ENCODE results near the gene AIFM2.
"Not testable (repeated sequence)": the region's sequence is repeated elsewhere in the genome, so short reads cannot be mapped to it uniquely, and the experiment has no call there.

AIFM2 gene

DNA sequence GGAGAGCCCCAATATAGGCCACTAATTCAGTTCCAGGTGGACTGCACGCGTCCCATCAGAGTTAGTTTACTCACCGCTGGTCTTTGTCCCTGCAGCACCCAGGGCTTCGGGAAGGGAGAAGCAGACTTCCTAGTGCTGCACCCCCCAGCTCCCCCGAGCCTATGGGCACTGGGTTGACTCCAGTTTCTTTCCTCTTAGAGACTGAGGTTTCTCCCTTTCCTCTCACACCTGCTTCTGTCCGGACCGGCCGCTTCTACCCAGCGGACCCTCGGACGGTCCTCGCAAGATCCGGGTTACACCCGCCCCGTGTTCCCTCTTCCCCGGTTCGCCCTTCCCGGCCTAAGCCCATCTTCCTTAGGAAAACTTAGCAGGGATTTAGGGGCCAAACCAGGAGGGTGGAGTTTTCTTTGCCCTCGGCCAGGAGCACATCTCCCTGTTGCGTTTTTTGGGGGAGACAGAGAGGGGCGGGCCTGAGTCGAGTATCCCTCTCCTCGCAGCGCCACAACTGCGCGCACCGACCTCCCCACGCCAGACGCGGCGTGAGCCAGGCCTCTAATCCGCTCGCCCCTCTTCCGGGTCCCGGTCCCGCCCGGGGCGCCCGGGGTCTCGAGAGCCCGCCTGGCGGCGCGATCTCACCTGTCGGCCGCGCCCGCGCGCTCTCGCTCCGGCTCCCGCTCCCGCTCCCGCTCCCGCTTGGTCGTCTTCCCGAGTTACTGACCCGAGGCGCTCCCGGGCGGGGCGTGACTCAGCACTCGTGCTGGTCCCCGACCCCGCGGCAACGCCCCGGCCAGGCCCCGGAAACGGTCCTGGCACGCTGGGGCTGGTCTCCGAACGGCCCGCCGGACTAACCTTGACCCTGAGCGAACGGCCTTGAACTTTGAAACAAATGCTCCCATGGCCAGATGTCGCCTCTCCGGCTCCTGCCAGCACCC is at the start of gene AIFM2:
AIFM2 (minus strand) TSS at position 728 of the 932 bp plus-strand sequence. CDS start 8,741 bp downstream, outside the sequence.
- DNase-seq: peak; percentile 36 to 49

DNA sequence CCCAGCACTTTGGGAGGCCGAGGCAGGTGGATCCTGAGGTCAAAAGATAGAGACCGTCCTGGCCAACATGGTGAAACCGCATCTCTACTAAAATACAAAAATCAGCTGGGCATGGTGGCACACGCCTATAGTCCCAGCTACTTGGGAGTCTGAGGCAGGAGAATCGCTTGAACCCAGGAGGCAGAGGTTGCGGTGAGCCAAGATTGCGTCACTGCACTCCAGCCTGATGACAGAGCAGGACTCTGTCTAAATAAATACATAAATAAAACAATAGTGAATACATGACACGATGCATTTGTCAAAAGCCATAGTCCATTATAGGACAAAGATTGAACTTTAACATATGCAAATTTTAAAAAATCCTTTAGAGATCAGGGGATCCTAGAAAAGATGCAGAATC is 46.6 kb upstream of the AIFM2 start:
- not testable (repeated sequence) for DNase-seq

DNA sequence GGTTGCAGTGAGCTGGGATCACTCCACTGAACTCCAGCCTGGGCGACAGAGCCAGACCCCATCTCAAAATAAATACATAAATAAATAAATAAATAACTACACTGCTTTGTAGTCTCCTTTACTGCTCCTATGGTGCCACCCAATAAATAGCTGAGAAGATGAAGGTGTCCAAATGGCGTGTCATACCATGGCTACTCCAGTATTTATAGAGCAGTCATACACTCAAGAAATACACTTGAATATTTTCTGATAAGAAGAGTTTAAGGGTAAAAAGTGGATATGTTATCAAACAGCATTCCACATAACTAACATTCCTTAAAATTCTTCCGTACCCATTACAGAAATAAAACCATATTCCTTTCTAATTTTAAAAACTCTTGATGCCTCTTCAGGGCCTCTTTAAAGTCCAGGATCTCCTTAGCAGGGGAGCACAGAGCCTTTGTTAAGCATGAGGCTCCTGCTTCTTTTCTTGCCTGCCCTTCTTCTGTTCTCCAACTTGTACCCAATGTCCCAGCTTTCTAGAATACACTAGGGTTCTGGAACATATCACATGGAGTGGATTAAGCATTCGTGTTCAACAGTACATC is 45.6 kb upstream of the AIFM2 start:
- no peak for DNase-seq

DNA sequence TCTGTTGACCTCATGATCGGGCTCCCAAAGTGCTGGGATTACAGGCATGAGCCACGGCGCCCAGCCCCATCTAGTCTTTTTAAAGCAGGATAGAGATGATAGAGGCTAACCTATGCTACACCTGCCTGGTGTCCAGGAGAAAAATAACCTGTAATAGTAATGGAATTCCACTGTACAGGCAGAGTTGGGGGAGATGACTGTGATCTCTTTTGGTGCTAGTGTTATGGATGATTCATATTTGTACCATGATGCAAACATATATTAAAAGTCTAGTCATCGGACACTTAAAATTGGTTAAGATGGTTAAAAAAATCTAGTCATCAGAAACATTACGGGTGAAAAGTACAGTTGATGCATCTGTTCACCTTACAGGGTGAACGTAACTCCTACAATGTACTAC is 43.8 kb upstream of the AIFM2 start:
- no peak for DNase-seq

DNA sequence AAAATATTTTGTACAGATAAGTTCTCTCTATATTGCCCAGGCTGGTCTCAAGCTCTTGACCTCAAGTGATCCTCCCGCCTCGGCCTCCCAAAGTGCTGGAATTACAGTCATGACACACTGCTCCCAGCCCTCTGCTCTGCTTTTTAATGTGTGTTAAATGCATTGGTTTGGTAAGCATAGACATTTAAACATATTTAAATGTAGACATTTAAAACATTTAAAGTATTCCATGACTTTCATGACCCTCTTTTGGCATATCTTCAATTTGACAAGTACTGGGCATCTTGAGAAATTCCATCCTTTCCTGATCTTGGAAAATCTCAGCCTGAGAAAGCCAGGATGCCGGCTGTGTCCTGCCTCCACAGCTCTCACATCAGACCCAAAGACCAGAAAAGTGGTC is 42.9 kb upstream of the AIFM2 start:
- DNase-seq: no peak

DNA sequence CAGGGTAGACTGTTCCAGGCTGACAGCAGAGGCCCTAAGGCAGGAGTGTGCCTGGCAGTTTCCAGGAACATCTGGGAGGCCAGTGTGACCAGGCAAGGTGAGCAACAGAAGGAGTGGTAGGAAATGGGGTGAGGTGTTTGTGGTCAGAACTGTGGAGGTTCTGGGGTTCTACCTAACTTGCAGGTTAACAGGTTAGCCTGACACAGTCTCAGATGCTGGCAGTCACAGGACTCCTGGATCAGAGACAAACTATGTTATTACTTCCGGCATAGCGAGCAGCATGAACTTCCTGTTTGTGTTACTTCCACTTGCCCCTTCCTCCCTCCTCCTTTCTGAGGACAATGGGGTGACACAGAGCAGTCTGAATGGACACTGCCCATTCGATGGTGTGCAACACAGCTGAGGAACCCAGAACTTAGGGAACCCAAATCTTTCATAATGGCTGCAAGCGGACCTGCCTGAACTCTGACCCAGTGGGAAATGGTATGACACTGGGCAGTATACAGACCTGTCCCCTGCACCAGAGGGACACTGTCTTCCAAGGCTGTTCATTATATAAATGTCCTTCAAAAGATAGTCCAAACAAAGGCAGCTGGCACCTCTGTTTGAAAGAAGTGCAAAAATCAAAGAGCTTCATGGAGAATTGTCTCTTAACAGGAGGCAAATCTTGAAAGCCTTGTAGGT is 41.6 kb upstream of the AIFM2 start:
- DNase-seq: no peak

DNA sequence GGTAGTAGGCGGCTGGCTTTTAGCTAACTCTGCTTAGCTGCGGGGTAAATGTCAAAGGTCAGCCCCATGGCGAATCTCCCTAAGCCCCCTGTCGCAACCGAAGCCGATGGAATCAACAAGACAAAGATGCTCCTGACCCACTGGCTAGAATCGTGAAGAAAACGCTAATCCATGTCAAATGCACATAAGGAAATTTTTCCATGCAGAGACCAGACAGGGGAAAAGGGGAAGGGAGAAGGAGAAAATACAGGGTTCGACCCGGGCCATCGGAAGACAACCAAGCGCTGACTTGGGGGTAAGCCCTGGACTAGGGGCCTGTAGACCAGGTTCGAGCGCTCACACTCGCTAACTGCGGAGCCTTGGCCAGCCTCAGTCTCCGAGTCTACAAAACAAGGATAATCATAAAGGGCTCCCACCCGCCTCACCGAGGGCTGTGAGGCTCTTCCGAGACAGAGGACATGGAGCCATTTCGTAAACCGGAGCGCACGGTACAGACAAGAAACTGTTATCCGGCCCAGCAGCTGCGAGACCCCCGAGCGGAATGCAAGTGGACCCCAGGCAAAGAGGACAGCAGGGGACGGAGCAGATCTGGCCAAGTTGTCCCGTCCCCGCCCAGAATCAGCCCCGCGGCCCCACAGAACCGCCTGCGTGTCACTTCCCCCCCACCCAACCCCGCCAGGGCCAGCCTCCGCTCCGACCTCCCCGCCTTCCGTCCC is 37.2 kb upstream of the AIFM2 start:
- DNase-seq: no peak

DNA sequence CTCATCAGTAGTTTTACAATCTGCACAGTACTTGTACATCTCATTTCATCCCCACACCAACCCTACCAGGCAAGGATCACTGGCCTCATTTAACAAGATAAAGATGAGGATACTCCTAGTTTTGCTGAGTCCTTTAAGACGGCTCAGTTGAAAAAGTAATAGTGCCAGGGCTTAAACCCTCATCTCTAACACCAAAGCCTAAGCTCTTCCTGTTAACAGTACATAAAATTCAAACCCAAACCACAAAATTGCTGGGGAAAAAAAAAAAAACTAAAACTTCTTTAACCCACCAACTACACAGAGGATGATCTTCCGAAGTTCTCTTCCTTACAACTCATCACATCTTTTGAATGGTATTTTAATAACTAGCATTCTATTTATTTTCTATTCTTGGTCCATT is 36.4 kb upstream of the AIFM2 start:
- no peak for DNase-seq

DNA sequence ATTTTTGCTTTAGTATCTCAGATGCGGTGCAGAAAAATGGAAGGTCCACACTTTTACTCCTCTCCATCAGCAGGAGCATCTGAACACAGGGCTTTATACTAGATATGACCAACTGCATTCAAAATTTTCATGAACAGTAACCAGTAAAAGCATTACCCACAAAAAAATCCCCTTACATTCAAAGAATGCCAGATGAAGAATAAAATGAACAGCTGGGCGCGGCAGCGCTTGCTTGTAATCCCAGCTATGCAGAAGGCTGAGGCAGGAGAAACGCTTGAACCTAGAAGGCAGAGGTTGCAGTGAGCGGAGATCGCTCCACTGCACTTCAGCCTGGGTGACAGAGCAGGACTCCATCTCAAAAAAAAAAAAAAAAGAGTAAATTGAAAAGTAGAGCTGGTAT is 34.6 kb upstream of the AIFM2 start:
- DNase-seq: no peak

DNA sequence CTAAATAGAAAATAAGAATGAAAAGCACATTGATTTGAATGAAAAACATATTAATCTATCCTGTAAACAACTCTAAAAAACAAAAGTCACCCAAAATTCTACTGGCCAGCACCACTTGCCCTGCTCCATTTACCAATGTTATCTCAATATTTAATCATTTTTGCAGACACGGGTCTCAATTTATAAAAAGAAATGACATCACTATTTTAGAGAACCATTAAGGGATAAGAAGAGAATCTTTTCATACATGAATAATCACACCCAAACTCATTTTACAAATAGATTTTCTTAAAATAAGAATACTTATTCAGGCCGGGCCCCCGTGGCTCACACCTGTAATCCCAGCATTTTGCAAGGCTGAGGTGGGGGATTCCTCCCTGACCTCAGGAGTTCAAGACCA is 33.8 kb upstream of the AIFM2 start:
- no peak for DNase-seq

DNA sequence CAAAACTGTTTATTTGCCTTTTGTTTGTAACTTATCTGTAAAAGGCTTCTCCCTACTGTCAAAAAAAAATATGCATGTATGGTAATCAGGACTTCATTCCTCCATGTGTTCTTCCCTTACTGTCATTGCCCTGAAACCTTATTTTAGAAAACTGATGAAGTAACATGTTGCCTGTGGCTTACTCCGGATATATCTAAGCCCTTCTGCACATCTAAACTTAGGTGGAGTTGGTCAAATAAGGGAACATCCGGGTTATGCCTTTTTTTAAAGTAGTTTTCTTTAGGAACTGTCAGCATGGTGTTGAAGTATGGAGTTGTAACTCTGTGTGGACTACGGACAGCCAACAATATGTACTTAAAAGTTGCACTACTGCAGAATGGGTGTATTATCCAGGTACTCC is 31.5 kb upstream of the AIFM2 start:
- no peak for DNase-seq

DNA sequence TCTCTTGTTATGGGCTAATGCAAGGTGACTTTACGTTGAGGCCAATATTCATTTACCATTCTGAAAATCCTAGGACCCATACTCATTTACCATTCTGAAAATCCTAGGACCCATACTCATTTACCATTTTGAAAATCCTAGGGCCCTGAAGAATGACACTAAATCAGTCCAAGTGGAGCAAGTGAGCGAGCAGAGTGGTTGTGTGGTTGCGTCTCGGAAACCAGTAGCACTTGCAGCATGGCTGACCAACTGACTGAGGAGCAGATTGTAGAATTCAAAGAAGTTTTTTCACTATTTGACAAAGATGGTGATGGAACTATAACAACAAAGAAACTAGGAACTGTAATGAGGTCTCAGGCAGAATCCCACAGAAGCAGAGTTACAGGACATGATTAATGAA is 30.8 kb upstream of the AIFM2 start:
- DNase-seq: no peak

DNA sequence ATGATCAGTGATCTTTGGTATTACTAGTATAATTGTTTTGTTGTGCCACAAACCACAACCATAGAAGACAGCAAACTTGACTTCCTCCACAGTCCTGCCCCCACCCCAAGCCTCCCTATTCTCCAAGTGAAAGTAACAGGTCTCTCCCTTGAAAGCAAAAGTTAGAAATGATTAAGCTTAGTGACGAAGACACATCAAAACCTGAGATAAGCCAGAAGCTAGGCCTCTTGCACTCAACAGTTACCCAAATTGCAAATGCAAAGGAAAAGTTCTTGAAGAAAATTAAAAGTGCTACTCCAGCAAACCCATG is 30.2 kb upstream of the AIFM2 start:
- no peak for DNase-seq

DNA sequence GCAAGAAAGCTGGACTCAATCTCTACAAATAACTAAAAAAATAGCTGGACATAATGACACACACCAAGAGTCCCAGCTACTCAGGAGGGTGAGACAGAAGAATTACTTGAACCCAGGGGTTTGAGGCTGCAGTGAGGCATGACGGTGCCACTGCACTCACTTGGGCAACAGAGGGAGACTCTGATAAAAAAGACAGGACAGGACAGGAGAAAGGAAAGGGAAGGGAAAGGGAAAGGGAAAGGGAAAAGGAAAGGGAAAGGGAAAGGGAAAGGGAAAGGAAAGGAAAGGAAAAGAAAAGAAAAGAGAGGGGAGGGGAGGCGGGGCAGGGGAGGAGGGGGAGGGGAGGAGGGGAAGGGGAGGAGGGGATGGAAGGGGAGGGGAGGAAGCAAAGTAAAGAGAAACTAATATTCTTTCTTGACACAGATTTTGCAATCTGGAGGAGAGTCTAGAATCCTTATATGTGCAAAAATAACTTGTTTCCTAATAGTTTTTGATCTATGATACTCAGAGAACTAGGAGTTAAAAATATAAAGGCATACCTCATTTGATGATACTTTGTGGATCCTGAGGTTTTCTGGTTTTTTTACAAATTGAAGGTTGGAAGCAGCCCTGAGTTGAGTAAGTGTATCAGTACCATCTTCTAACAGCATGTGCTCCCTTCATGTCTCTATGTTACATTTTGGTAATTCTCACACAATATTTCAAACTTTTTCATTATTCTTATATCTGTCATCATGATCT is 29.7 kb upstream of the AIFM2 start:
- DNase-seq: no peak

DNA sequence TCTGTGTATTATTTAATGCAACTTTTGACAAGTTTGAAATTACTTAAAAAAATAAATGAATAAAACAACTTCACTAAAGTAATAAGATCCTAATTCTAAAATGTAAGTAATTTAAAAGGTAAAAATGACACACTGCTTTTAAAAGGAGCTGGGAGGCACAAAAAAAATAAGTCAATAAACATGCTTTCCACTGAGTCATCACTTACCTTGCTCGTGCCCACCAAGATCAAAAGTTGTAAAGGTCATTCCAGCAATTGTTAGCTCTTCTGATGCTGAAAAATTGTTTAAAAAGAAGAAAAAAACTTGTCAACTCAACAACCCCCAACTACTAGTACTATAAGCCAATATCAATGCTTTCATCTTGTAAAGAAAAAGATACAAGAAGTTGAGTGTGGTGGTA is 28.2 kb upstream of the AIFM2 start:
- no peak for DNase-seq

DNA sequence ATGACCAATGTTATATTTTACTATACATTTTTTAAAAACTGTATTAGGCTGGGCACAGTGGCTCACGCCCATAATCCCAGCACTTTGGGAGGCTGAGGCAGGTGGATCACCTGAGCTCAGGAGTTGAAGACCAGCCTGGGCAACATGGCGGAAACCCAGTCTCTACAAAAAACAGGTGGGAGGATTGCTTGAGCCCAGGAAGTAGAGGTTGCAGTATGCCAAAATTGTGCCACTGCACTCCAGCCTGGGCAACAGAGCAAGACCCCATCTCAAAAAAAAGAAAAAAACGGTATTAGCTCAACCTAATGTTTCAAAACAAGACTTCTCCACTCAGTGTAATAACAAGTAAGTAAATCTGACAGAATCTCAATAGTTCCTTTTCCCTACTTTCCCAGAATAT is 26.7 kb upstream of the AIFM2 start:
- DNase-seq: not testable (repeated sequence)

DNA sequence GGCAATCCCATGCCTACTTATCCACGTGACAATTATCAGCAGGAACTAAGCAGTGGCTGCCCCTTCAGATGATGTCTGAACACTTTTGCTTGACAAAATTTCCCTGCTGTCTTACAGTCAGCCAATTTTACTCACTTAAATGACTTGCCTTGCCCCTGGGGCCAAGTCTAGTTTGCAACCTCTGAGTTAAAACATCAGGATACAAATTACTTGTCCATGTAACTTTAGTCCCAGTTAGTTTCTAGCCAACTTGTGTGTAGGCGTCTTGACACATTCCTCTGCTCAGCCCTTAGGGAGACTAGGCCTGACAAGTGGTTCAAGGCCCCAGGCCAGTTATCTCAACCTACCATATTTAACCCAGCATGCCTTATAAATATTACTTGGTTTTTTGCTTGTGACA is 25.5 kb upstream of the AIFM2 start:
- no peak for DNase-seq

DNA sequence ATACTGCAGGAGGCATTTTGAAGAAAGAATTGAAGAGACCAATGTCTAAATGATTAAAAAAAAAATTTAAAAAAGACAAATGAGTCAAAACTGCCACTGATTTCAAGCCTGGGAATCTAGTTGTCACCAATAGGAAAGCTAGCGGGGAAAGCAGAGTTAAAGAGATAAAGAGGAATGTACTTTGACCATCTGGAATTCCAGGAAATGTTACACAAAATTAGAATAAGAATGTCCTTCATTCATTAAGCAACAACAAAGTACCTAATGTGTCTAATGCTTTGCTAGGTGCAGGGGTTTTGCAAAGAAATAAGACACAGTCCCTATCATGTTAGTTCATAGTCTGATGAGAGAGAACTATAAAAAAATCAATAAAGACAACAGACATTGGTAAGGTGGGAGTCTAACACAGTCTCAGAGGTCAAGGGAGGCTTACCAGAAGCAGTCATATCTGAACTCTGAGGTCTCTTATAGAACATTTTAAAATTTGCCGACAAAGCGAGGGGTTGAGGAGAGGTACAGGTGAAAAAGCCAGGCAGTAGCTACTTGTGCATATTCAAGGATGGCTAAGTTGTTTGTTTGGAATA is 22.7 kb upstream of the AIFM2 start:
- no peak for DNase-seq

DNA sequence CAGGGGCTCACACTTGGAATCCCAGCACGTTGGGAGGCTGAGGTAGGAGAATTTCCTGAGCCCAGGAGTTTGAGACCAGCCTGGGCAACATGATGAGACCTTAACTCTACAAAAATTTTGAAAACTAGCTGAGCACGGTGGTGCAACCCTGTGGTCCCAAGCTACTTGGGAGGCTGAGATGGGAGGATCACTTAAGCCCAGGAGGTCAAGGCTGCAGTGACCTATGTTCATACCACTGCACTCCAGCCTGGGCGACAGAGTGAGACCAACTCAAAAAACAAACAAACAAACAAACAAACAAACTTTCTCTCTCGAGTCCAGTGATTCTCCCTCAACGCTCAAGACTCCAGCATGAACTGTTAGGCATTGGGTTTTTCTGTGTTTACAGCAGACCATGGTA is 15.9 kb upstream of the AIFM2 start:
- DNase-seq: no peak

DNA sequence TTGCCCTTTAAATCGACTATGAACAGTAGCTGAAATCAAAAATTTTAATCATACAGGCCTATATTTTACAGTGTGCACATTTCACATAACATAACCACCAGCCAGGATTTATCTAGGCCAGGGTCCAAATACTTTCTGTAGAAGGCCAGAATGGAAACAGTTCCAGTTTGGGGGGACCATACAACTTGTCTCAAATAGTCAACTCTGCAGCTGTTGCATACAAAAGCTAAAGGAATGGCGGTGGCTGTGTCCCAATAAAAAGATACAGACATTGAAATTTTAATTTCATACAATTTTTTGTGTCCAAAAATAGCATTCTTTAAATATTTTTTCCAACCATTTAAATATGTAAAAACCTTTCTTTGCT is 14.6 kb upstream of the AIFM2 start:
- DNase-seq: no peak

DNA sequence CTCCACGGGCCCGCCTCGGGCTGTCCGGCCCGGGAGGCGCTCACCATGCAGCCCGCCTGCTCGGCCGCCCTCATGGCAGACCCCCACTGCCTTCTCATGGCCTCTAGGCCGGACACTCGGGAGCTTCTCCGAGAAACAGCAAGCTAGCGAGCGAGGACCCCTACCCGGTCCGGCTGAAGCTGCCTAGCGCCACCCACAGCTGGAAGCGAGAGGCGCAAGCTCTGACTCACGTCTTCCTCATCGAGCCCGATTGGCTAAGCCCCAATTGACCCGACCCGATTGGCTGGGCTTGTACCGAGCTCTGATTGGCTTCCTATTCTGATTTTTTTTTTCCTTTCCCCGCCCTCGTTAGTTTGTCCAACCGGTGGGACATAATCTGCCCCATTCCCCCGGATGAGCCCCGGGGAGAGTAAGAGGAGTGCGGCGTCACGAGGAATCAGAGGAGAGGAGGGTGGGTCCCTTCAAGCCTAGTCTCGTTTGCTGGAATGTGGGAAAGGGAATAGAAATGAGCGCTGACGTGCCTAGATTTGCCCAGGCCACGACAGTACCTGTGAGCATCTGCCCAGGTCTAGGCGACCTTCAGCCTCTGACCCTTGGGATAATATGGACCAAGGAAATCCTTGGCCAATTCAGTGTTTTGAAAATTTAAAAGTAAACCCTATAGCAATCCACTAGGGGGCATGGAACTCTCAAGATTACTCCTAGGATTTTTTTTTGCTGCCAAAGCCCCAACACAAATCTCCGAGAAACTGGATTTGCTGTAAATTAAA is 14.0 kb upstream of the AIFM2 start, which contains the start of gene TYSND1:
TYSND1 (minus strand) TSS at position 212 of the 770 bp plus-strand sequence; CDS start at position 98, 114 bp downstream.
- peak; percentile 95 to 98 for DNase-seq

Data from NCI-H2081 (cell line).